HG03571 (cell line): ENCODE results near the gene POLR2L.

Experiments
- ATAC-seq: cut with Tn5 transposase; IDR thresholded peaks from one replicate; pipeline ENCODE4 v1.9.1; 2021; ENCODE audit not compliant: unreplicated experiment

POLR2L gene

GRCh38 chr11:797296-798092 lies 44.8 kb downstream of the POLR2L start:
- peak; percentile 30 for ATAC-seq

- no peak for ATAC-seq
Measured at GRCh38 chr11:796565-797295, 45.6 kb downstream of the POLR2L start.

DNA sequence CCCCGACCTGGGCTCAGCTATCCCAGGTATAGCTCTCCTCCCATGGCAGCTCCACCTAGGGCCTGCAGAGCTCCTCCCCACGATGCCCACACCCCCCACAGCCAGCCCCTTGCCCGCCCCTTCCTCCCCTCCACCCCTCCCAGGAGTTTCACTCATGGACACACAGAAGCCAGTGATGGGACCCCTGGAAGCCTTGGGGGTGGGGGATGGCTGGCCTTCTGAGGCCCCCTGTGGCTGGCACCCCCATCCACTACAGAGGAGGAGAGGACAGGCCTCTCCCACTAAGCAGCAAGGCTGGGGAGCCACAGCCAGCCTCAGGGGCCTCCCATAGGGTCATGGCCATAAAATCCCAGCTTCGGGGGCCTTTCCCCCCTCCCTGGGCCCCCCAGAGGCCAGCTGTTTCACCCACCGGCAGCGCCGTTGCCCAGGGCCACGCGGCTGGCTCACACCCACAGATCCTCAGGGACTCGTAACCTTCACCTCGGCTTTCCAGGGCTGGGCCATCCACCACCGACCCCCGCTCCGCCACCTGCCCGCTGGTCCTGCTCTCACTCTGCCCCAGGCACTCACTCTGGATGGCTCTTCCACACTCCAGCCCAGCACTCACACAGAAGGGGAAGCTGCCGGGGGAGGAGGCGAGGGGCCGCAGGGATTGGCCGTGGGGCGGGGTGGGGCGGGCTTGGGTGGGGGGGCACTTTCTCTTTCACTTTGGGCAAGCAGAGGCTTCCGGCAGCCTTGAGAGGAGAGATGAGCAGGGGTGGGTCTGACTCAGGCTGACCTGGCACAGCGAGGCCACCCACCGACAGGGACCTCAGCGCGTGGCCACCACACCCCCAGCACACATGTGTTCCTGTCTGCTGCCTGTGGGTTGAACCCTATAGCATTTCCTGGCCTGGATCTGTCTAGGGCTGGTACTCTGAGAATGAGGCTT lies 46.4 kb downstream of the POLR2L start:
- ATAC-seq: no peak

GRCh38 chr11:794766-795633 lies 47.3 kb downstream of the POLR2L start:
- ATAC-seq: no peak

DNA sequence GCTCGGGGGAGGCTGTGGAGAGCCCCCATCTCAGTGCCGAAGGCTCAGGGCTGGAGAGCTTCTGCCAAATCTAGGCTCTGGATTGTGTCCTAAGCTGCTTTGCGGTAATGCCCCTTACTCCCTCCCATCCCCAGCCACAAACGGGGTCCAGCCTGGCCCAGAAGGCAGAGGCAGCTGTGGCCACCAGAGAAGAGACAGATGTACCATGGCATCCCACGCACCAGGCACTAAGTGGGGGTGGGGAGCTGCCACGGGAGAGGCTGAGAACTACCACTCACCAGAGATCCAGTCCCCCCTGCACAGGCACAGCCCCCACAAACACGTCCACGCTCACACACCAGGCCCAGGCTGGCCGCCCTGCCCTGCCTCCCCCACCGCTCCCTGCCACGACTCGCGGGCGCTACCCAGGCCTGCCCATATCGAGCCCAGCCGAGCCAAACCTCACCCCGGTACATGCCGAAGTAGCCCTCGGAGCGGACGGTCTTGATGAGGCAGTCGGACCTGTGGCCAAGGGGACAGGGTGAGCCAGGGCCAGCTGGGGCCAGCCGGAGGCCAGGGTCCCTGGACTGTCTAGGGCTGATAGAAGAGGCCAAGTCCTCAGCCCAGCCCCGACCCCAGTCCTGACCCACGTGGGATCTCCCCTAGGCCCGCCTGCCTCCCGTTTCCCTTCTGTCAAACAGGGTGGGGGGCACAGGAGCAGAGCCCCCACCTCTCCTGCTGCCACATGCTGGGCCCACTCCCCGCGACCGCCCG lies 48.1 kb downstream of the POLR2L start:
- ATAC-seq: no peak

GRCh38 chr11:793556-793955 lies 48.8 kb downstream of the POLR2L start:
- no peak for ATAC-seq

- ATAC-seq: no peak
Measured at GRCh38 chr11:792873-793272, 49.5 kb downstream of the POLR2L start.

GRCh38 chr11:792535-792821 lies 49.9 kb downstream of the POLR2L start:
- ATAC-seq: no peak

GRCh38 chr11:791658-792534 lies 50.4 kb downstream of the POLR2L start:
- no peak for ATAC-seq

GRCh38 chr11:790721-791564 lies 51.4 kb downstream of the POLR2L start:
- no peak for ATAC-seq

GRCh38 chr11:789943-790342 lies 52.4 kb downstream of the POLR2L start, which contains the start of gene CEND1:
TSS of gene CEND1 (minus strand) at chr11:790090. CDS start at chr11:788576, 1,514 bp downstream.
- ATAC-seq: no peak
